K562 (cell line): Measurements from ENCODE around the gene NOD2.

Source experiments
- CBFB ChIP-seq: sonication (generic); formaldehyde crosslinking; IDR thresholded peaks from 2 replicates; pipeline ENCODE4 v1.4.0; 2020; ENCODE audit warnings: mild to moderate bottlenecking, missing genetic modification reagents
- CTCF ChIP-seq, 3 experiments: IDR thresholded peaks in 2 of 3; conservative IDR thresholded peaks in 1 of 3; 2 replicates each; pipeline ENCODE4 v1.5.1; 2011 to 2012; ENCODE audit warnings: low read length in 3 of 3, mild to moderate bottlenecking in 3 of 3, control low read depth in 2 of 3, improper control_type of control experiment in 1 of 3, inconsistent platforms in 1 of 3, low read depth in 1 of 3, mixed read lengths in 1 of 3, moderate library complexity in 1 of 3; ENCODE audit not compliant: insufficient read depth in 2 of 3
- EZH2 ChIP-seq: IDR thresholded peaks from 2 replicates; pipeline ENCODE4 v1.6.1; 2012; ENCODE audit warnings: low read depth, mild to moderate bottlenecking, inconsistent platforms, low read length, borderline replicate concordance
- MLX ChIP-seq, 2 experiments: fragments of 450-650 bp in 1 of 2; sonication (generic) in 1 of 2; formaldehyde crosslinking; conservative IDR thresholded peaks; 2 replicates each; pipeline versions ENCODE4 v1.4.0 to v1.8.1; 2020 to 2022; ENCODE audit warnings: mild to moderate bottlenecking in 1 of 2, missing genetic modification reagents in 1 of 2
- NFIC ChIP-seq: fragments of 450-650 bp; IDR thresholded peaks from 2 replicates; pipeline ENCODE4 v1.6.1; 2017; ENCODE audit warnings: mild to moderate bottlenecking, inconsistent platforms
- PRMT5 ChIP-seq: sonication (generic); formaldehyde crosslinking; IDR thresholded peaks from 2 replicates; pipeline ENCODE4 v1.5.0; 2020; ENCODE audit warnings: missing genetic modification reagents
- SP2 ChIP-seq: IDR thresholded peaks from 2 replicates; pipeline ENCODE4 v1.6.1; 2011; ENCODE audit warnings: mild to moderate bottlenecking, low read depth, low read length, moderate library complexity; ENCODE audit not compliant: poor library complexity, severe bottlenecking; ENCODE audit errors: extremely low read depth
- ZNF23 ChIP-seq: fragments of 250-450 bp; sonication (Bioruptor Pico); IDR thresholded peaks from 2 replicates; pipeline ENCODE4 v1.4.0; 2020; ENCODE audit warnings: mild to moderate bottlenecking

GRCh38 chr16:50694206-50694605 is 800 bp downstream of the NOD2 start:
- TF ChIP-seq EZH2 = no peak
- TF ChIP-seq CTCF (IDR thresholded peaks at IDR 0.05 in 2 of 3, conservative IDR thresholded peaks at IDR 0.05 in 1 of 3; ENCODE audit: insufficient read depth in 2 of 3, low read depth in 1 of 3, low read length in 3 of 3) = no peak
- TF ChIP-seq PRMT5 (CRISPR knock-in tag) = no peak
- no peak for TF ChIP-seq MLX (CRISPR knock-in tag; conservative IDR thresholded peaks at IDR 0.05)
- no peak for TF ChIP-seq SP2
- no peak for TF ChIP-seq ZNF23 (CRISPR knock-in tag)
- no peak for TF ChIP-seq NFIC
- no peak for TF ChIP-seq CBFB
